ENCODE measurements around the gene FMN1.

Gene FMN1

DNA sequence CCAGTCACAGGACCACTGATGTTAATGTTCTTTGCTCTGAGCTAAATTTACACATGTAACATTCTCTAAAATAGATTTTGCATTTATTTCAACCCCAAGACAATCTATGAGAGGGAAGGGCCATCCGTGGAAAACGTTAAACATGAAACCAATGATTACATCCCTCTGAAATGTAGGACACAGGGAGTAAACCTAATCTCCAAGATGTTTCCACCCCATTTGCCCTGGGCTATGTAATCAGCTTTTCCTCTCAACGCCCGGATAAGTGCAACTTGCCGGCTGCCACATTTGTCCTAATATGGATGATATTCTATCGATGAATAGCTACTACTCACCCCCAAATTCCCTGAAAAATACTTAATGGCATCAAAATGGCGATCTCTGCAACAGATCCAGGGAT, 6.4 kb upstream of the FMN1 start:
- DNase-seq: no peak

DNA sequence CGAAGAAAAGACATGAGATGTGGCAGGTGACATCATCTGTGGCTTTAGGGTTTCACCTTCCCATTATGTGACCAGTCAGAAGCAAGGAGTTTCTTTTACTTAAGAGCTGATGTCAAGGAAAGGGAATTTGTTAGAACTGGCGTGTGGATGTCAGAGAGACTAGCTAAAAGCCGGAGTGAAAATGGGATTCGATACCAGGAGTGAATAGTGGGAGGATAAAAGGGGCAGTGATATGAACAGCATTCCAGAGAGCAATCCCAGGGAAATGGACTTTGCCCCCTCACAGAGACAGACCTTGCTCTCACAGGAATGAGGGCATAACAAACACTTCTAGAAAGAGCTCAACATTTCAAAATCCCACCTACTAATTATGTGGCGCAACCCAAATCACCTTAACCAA, 5.9 kb upstream of the FMN1 start:
- no peak for DNase-seq

DNA sequence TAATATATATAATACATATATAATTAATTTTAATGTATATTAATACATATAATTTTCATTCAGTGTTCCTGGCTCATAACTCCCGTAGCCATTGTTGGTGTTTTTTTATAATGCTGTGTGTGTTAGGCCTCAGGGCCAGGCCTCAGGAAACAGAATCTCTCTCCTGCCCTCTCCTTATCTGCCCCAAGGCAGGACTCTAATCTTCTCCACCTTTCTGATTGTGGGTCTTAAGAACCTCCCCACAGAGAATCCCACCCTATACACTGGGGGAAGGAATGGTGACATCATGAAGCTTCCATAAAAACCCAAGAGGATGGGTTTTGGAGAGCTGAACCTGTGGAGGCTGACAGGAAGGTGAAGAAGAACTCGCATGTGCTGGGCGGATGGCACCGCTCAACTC, 4.0 kb upstream of the FMN1 start:
- no peak for DNase-seq

DNA sequence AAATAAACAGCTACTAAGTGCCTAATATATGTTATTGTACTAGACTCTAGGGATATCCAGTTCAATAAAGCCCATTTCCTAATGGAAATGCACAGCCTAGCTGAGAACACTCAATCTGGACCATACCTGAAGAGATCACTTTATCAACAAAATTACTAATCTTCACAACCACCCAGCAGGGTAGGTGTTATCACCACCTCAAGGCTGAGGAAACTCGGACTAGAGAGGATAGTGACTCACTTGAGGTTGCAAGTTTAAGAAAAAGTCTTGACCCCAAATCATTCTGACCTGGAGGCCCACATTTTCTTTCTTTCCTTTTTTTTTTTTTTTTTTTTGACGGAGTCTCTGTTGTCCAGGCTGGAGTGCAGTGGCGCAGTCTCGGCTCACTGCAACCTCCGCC, 3.1 kb upstream of the FMN1 start:
- DNase-seq: no peak

DNA sequence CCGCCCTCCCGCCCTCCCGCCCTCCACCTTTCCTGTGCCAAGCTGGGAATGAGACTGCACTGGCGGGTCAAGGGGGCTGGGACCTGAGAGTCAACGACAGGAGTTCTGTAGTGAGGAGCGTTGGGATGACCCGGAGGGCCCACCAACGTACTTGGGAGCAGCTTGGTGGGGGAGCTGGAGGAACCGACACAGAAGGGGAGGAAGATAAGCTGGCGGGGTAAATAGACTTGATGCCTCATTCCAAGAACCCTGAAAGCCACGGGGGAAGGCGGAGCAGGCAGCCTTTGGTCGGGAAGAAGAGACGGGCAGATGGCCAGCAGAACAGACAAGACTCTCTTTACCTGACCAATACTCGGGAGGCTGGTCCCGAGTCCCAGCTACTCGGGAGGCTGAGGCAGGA, 277 bp downstream of the FMN1 start:
- no peak for DNase-seq

DNA sequence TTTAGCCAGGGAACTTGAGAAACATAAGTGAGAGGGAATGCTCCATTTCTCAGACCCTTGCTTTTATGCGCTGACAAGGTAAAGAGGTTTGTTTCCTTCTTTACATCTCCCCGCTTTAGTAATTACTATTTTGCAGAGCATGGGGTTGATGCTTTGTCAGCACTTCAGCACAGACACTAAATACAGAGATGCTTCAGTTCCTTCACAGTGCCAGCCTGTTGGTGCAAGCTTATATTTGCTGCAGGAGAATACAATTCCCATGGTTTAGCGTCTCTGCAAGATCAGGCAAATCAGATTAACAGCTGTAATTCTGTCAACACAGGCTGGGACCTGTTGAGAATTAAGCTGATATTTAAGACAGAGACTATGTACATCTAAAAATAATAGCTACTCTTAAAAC, 2.9 kb downstream of the FMN1 start:
- no peak for DNase-seq

DNA sequence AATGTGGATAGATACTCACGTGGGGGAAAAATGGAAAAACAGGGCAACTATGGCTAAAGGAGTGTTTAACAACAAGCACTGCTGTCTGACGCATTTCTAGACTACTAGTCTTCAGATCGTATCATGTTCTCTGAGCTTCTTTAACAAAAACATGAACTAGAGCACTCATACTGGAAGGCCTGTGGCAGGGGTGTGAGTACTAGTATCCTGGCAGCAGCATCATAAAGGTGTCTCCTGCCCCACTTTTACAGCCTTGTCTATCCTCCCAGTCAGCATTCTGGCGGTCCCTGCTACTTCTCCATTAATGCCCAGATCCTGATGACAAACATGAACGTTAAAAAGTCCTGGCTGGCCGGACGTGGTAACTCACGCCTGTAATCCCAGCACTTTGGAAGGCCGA, 4.0 kb downstream of the FMN1 start:
- no peak for DNase-seq

DNA sequence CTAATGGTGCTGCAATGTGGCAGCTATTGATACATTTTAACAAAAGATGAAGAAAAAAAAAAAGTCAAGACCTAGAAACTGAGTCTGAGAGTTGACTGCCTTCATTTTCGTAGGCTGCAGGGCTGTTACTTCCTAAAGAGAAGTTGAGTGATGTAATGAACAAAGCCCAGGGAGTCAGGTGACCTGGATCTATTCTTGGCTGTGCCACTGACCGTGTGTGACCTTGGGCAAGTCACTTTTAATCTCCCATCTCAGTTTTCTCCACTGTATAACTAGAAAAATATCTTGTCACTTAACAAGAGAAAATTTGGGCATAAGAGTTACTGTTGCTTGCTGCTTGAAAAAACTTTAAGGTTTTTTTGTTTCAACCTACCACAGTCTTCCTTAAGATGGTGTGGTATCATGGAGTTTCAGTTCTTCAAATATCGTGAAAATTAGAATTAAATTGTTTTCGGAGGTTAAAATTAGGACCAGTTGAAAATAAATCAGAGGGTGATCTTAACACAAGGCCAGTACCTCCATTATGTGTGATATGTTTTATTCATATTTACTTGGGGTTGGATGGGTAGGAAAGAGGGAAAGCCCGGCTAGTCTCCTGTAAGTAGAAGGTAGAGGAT, 5.8 kb downstream of the FMN1 start:
- peak in 1 of 2 donors; percentile 15 for DNase-seq

DNA sequence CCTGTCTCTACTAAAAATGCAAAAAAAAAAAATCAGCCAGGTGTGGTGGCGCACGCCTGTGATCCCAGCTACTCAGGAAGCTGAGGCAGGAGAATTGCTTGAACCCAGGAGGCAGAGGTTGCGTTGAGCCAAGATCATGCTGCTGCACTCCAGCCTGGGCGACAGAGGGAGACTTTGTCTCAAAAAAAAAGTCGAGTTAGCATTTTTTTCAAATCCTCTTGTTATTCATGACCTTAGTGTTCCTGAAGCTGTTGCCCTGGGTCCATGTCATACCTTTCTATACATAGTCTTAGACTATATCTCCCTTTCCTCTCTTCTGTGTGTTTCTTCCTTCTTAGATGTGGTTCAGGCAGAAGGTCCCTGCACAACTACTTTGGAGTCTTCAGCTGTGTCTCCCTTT, 6.4 kb downstream of the FMN1 start:
- no peak for DNase-seq

DNA sequence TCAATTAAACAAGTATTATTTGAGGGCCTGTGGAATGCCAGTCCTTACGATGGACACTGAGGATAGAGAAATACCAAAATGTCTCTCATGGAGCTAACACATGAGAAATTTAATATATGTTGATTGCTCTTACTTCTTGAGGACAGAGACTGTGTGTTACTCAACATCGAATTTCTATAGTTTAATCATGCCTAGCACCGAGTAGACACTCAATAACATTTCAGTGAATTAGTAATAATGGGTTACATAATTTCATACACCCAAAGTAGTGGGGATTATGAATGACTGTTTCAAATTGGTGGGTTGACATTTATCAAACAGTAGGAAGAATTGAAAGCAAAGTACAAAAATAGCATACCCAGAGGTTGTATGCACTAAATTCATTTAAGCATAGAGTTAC, 11.2 kb downstream of the FMN1 start:
- DNase-seq: no peak

DNA sequence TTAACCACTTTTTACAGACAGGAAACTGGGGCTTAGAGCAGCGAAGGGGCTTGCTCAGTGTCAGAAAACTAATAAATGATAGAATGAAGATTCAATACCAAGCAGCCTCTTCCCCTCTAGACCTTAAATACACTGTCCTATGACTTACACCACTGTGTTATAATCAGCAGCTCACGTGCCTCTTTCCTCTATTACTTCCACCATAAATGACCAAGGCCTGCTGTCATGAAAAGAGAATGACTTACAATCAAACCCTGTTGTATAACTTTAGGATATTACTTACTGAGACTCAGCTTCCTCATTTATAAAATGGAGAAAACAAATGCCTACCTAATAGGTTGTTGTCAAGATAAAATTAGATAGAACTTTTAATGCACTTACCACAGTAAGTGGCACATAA, 11.6 kb downstream of the FMN1 start:
- no peak for DNase-seq

DNA sequence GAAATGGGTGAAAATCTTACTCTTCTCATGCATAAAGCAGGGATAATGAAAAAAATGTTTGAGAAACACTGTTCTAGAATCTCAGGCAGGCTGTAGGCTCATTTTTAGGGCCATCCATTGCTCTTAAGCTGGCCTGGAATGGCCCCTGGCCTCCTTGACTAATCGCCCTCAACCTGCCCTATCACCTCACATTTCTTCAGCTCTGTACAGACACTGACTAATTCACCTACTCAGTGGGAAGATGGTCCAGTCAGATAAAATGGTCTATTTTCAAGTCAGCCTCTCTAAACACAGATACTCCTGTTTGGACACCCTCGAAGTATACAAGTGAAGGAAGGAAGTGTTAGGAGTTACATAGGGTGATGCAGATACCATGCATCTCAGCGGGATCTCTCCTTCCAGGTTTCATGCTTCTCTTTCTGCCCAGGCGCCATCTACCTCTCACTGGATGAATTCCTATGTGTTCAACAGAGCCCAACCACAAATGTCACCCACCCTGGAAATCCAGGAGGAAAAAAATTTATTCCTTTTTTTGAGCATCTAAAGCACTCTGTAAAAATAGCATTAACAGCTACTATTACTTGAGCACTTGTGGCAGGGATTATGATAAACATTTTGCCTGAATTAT, 12.1 kb downstream of the FMN1 start:
- no peak for DNase-seq

DNA sequence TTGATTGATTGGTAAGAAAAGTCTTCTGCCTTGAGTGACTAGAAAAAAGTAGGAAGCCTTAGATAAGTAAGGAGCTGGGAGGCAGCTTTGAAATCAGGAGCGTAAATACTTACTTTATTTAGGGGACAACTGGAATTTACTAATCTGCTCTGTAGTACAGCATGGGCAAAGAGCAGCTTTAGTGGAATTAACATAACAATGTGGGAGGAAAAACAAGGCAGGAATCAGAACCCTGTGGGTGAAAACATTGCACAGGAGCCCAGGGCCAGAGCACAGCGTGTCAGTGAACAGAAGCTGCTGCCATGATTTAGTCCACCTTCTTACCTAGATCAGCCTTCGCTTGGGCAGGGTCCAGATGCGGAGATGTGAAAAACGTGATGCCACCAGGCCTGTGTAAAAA, 14.6 kb downstream of the FMN1 start:
- DNase-seq: no peak

DNA sequence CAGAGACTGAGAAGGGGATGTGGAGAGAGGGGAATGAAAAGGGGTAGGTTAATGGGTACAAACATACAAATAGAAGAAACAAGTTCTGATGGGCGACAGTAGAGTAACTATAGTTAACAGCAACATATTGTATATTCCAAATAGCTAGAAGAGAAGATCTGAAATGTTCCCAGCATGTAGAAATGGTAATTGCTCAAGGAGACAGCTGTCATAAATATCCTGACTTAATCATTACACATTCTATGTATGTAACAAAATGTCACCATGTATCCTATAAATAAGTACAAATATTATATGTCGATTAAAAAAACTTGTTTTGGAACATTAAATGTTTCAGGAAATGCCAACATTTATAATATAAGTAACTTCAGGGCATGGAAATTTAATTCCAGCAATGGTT, 23.3 kb downstream of the FMN1 start:
- no peak for DNase-seq

DNA sequence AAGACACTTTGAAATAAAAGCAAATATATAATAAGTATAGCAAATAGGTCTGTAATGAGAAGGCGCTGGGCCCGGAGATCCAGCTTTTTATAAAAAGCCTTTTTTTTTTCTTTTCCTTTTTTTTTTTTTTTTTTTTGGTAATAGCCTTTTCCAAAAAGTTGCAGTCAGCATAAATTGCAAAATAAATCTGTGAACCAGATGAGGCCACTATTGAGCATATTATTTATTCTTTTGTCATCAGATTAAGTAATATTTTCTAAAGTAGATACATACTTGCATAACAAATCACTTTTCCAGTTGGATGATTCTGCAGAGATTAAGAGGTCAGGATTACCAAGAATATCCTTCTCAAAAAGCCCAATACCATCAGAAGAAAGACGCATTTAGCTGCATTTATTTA, 24.9 kb downstream of the FMN1 start:
- no peak for DNase-seq

DNA sequence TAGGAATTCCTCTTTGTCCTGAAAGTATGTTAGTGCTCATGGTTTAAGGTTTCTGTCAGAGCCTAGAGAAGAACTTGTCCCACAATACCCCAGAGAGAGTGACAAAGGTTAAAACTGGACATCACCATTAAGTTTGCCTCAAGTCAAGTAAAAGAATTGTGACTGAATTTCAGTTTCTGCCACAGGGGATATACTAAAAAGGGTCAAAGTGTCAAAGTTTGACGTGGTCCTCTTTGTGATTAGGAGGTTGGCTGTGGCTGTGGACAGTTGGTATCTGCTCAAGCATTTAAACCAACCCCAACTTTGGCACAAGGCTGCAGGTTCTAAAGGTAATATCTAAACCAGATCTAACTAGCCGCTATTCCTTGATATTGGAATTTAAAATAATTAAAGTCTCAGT, 26.1 kb downstream of the FMN1 start:
- no peak for DNase-seq

DNA sequence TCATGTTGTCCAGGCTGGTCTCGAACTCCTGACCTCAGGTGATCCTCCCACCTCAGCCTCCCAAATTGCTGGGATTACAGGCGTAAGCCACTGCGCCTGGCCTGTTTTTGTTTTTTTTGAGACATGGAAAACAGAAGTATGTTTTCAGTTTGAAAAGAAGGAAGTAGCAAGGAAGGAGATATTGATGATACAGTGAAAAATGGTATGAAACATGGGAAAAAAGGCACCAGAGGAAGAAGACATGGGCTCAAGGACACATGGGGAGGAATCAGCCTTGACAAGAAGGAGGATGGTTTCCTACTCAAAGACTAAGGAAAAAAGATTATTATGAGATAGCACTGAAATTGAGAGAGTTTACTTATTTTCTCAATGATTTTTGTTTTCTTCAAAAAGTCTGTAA, 30.7 kb downstream of the FMN1 start:
- no peak for DNase-seq

DNA sequence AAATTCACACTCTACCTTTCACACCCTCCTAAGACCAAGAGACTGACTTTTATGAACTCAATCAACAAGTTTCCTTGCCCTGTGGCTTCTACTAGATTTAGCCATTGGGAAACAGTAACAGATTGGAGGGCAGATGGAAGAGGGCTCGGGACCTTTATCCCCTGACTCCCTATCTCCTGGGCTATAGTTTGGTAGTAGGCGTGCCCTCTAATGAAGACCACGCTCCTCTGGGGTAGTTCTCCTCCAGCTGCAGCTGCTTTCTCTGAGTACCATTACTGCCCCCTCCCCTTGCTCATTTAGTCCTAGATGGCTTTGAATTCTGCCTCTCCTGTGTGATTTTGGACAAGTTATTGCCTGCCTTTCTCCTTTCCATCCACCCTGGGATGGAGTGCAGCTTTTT, 33.3 kb downstream of the FMN1 start:
- no peak for DNase-seq

DNA sequence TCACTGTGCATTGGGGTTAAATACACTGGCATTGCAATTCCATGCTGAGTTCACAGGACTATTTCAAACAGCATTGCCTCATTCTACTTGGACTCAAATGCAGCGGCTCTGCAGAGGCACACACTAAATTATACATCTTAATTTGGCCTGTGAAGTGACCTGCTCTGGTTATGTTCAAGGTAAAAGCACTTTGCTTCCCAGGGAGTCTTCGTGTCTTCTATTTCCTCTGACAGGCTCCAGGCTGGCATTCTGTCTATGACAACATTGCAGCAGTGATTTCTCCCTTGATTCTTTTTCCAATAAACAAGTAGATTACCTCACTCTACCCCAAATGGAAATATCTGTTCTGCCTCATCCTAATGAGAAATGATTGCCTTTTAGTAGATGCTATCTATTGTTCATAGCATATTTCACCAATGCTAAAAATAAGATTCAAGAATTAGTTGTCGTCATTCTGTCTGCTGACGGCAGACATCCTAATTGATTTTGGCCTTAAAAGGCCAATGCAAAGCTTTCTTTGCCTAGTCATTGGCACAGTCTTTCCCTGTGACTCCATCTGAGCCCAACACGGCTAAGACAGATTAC, 33.8 kb downstream of the FMN1 start:
- DNase-seq: no peak

DNA sequence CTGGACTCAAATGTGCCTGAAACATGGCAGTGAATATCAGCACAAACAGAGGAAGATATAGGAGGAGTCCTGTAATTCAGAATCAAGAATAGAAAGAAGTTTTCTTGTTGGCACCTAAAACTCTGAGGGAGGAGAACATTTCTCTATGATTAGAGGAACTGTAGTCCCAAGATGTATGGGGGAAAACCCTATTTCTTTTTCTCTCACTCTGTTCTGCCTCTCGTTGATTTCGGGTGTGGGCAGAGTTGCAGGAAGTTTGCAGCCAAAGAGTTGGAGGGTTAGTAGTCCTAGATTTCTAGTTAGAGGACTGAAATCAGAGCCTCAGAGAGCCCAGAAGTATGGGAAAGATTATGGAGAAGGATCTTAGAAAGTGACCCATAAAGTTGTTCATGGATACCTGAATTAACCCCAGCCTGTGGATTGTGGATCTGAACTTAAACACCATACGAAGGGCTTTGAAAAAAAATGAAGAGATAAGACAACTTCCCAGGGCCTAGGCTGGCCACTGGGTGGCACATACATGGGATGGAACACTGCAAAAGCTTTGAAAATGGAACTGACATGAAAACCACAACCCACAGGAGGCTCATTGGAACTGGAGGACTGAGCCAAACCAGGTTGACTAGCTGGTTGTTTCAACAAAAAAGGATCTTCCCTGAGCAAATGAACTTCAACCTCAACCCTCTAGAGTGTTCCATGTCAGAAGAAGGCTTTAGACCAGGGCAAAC, 34.6 kb downstream of the FMN1 start:
- DNase-seq: no peak

DNA sequence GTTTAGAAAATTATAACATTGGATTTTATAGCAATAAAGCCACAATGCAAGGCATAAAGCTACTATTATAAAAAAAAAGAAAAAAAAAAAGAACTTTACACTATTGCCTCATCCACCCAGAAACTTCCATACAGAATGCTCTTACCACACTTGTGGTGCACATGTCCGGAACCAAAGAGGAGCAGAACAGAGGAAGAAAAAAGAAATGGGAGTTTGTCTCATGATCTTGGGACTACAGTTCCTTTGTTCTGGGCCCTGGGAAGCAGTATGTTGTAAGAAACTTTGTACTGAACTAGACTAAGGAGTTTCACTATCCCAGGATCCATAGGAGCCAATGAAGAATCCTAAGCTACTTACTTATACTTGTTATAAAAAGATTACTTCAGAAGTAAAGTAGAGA, 36.1 kb downstream of the FMN1 start:
- no peak for DNase-seq

DNA sequence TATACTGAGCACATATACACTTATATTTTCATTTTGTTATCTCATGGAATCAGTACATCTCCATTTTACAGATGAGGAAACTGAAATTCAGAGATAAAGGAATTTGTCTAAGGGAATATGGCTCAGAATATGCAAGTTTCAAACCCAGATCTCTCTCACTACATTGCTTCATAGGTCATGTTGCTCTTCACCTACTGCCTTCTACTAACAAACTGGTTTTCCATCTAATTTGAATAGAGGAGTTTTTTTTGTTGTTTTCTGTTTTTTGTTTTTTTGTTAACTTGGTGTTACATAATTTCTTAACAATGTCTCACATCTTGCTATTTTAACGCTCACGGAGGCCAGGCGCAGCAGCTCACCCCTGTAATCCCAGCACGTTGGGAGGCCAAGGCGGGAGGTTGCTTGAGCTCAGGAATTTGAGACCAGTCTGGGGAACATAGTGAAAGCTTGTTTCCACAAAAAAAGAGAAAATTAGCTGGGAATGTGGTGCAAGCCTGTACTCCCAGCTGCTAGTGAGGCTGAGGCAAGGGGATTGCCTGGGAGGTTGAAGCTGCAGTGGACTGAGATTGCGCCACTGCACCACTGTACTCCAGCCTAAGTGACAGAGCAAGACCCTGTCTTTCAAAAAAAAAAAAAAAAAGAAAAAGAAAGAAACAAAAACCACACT, 37.0 kb downstream of the FMN1 start:
- DNase-seq: no peak

DNA sequence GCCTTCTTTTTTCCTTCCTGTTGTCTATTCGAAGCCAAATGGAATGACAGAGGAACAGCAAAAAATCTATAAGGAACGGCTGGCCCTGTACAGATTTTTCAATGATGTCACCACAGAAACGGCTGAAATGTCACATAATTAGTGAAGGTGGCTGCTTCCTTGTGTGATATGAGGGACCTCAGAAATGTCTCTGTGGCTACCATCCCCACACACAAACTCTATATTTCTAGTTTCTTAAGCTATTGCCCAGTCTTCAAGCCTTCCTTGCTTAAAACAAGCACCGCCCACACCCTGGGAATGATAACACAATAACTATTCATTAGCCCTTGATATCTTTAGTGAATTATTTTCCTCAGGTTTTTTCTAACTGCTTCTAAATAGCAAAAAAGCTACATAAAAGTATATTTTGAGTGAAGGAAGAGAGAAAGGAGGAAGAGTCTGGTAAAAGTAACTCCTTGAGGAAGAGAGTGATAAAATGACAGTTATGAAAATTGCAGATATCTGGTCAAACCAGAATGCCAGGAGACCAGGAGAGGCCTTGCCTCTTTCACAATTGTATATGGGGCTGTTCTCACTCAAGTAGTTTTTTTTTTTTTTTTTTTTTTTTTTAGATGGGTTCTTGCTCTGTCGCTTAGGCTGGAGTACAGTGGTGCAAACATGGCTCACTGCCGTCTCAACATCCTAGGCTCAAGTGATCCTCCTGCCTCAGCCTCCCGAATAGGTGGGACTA, 38.7 kb downstream of the FMN1 start:
- DNase-seq: no peak

All from CD4-positive, alpha-beta T cell treated with Interleukin-4 for 1 hour (primary cell).